Omental fat pad (tissue), 4 donors: ENCODE data around the gene CAPZB. TPM values are rescaled to one million over a fixed set of nuclear protein-coding genes. Genes with fewer than 3 reads are reported as not detected.

ENCODE experiments used
- ATAC-seq: fragments of 150-250 bp; one replicate; pipeline ENCODE4 v1.9.1; 2016; ENCODE audit warnings: mild to moderate bottlenecking, moderate library complexity; ENCODE audit not compliant: low FRiP score
- DNase-seq: peaks from one replicate; pipeline ENCODE4 v3.0.0-alpha.2; 2019; ENCODE audit warnings: low spot score
- total RNA-seq, 4 donors: library from RNA; depleted of rRNA; stranded (reverse); fragments of >200 nt; gene quantifications; one replicate each; pipeline ENCODE4 v1.1.0, GENCODE V29; 2016
- TF ChIP-seq, protein P1 (sequence below), 3 donors: fragments of 450-650 bp; IDR thresholded peaks; one replicate each; pipeline ENCODE4 v1.5.1; 2016 to 2017; ENCODE audit warnings: antibody characterized with exemption in 3 of 3, mild to moderate bottlenecking in 3 of 3, moderate library complexity in 2 of 3

CAPZB gene
- total RNA-seq, 4 donors from 2014 or later = 98.0 to 130 (median 120) TPM

DNA sequence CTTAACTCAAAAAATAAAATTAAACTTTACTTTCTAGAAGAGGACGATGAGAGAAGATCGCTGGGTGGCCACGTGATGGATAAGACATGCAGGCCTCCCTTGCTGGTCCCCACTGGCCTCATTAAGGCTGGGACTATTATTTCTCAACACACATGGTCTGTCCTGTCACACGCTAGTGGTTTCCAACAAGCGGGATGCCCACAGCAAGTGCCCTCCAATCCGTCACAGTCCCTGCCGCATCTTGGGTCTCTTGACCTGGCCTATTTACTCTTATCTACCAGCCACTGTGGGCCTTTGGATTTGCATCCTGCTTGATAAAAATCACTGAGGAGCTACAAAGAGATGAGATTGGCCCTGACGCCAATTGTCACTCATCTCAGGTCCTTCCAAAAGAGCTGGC, 30.0 kb downstream of the CAPZB start:
- DNase-seq = no peak
- no peak for ATAC-seq
- TF ChIP-seq, protein P1, sequence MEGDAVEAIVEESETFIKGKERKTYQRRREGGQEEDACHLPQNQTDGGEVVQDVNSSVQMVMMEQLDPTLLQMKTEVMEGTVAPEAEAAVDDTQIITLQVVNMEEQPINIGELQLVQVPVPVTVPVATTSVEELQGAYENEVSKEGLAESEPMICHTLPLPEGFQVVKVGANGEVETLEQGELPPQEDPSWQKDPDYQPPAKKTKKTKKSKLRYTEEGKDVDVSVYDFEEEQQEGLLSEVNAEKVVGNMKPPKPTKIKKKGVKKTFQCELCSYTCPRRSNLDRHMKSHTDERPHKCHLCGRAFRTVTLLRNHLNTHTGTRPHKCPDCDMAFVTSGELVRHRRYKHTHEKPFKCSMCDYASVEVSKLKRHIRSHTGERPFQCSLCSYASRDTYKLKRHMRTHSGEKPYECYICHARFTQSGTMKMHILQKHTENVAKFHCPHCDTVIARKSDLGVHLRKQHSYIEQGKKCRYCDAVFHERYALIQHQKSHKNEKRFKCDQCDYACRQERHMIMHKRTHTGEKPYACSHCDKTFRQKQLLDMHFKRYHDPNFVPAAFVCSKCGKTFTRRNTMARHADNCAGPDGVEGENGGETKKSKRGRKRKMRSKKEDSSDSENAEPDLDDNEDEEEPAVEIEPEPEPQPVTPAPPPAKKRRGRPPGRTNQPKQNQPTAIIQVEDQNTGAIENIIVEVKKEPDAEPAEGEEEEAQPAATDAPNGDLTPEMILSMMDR (IDR thresholded peaks at IDR 0.05) = no peak

DNA sequence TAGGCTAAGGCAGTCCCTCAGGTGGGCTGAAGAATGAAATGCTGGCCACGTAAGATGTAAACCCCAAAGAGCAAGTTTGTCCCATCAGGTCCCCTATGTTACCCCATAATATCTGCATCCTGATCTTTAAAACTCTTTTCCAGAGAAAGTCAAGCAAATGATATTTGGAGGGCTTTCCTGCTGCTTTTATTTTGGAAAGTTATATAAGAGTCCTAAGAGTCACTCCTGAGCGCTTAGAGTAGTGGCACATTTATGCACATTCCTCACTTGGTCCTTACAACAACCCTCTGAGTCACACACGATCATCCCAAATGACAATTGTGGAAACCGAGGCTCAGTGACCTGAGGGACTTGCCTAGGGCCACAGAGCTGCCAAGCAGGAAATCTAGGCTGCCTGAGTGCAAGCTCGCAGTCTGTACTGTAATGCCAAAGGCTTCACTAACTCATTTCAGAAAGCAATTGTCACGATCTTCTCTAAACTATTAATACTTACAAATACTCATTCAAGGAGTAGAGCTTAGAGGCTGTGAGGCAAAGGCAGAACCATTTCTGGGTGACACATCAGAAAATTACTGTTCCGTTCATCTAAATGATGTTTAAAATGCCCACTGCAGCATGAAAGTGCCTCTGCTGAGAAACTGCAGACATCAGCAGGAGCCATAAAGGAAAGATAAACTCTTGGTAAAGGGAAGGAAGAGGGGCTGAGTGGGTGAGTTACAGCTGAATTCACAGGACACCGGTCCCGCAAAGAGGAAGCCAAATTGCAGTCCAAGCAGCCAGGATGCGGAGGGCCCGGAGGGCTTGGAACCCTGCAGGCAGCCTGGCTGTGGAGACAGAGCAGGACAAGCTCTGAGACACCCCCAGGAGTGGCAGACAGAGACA, 30.8 kb downstream of the CAPZB start:
- ATAC-seq = no peak
- no peak for DNase-seq
- TF ChIP-seq, protein P1 (IDR thresholded peaks at IDR 0.05) = no peak

DNA sequence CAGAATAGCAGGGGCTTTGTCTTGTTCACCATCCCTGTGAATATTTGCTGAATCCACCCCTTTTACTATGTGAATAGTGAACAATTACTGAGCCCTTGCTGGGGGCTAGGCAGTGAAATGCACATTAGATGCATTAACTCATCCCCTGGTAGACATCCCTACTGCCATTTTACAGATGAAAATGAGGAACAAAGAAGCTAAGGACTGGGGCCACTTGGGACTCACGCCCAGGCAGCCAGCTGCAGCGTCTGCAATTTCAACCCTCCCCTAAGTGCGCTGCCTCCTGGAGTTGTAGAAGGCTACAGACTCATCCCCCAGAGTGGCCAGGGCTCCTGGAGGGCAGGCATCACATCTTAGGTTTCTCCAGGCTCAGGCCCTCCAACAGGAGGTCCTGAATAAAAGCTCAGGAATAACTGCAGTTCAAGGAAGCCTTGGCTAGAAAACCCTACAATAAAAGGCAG, 31.6 kb downstream of the CAPZB start:
- TF ChIP-seq, protein P1 (IDR thresholded peaks at IDR 0.05) = no peak
- ATAC-seq (no peak), DNase-seq (no peak)

DNA sequence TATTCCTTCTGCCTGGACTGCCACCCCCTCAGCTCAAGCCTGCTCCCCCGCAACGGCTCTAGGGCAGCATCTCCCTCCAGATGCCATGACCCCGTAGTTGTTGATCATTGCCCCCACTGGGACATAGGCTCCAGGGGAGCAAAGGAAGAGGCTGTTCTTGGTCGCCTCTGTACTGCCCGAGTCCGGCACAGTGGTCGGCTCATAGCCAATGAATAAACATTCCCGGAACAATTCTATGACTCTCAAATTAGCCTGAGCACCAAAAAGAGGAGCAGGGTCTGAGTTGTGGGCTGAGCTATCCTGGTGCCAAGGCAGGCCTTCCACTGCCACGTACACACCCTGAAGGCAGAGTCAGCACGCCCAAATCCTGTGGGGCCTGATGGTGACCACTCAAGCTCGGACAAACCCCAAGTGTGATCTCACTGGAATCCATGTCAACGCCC, 33.1 kb downstream of the CAPZB start:
- DNase-seq (no peak), ATAC-seq (no peak)
- TF ChIP-seq, protein P1 (IDR thresholded peaks at IDR 0.05) = no peak

DNA sequence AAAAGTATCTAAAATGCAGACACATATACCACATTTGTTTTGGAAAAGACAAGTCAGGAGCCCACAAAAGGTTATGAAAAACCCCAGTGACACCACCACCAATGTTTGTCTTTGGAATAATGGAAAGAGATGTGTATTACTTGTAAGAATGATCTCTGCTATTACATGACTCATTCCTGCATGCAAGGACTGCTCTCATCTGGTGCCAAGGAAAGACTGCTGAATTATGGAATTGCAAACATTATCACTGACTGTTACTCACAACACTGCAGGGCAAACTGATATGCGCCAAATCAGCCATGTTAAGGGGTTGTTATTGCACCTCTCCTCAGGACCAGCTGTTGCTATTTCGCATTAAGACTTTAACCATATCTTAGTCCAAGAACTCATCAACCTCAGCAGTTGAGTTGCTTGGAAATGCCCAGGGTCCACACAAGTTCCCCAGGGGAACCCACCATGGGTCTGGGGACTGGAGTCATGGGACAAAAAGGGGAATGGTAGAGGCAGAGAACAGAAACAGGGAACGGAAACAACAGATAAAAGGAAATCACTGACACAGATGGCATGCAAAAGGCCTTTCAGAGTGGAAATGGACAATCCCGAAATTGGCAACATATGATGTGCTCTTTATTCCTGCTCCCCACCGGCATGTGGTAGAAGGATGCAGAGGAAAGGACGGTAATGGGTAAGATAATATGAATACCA, 34.4 kb downstream of the CAPZB start:
- ATAC-seq = peak; percentile 82
- TF ChIP-seq, protein P1 (IDR thresholded peaks at IDR 0.05) = no peak
- no peak for DNase-seq

DNA sequence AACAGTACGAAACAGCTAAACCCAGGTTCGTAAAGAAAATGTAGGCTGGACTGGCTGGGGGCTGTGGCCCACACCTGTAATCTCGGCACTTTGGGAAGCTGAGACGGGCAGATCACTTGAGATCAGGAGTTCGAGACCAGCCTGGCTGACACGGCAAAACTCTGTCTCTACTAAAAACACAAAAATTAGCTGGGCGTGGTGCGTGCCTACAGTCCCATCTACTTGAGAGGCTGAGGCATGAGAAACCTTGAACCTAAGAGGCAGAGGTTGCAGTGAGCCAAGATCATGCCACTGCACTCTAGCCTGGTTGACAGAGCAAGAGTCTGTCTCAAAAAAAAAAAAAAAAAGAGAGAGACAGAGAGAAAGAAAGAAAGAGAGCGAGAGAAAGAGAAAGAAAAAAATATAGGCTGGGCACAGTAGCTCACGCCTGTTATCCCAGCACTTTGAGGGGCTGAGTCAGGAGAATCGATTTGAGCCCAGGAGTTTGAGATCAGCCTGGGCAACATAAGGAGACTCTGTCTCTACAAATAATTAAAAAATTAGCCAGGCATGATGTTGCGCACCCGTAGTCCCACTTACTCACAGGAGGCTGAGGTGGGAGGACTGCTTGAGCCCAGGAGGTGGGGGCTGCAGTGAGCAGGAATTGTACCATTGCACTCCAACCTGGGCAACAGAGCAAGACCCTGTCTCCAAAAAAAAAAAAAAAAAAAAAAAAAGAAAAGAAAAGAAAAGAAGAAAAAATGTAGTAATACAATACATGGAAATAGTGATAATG, 35.7 kb downstream of the CAPZB start:
- no peak for ATAC-seq
- TF ChIP-seq, protein P1 (IDR thresholded peaks at IDR 0.05) = no peak
- no peak for DNase-seq
